Heart left ventricle (tissue), 13 donors: ENCODE results near the gene F11.

ENCODE experiments used
- CTCF ChIP-seq, 12 donors: fragments of 200-600 bp; sonication (generic) in 4 of 12; IDR thresholded peaks; one replicate each; pipeline versions ENCODE4 v1.5.0 to v1.8.0; 2018 to 2022; ENCODE audit warnings: antibody characterized with exemption in 12 of 12, mild to moderate bottlenecking in 5 of 12
- POLR2A ChIP-seq, 2 donors: fragments of 450-650 bp; IDR thresholded peaks; one replicate each; pipeline ENCODE4 v1.6.1; 2017; ENCODE audit warnings: antibody characterized with exemption in 2 of 2, mild to moderate bottlenecking in 2 of 2, moderate library complexity in 2 of 2
- donor health status: ischemic (EF 13 %, LVEDD 7.1; RV severe dilation, severe dysfunction).
- donor health status: DM: no; HTN: yes; CAD: no.
- donor health status: DM: no; HTN: no; CAD: no.
- donor health status: ischemic (EF 25% LVEDD 6.9; RV normal size, moderate dysfunction).
- donor health status: ischemic (EF 25% LVEDD 5.7; RV mildly dilated, moderate dysfunction).
- donor health status: ischemic (EF 35%, LVEDD 5.7; RV mildly dilated, moderate dysfunction).
- donor health status: nonischemic (EF 11% LVEDD 7.7; RV severe dilation, severe dysfunction).
- donor health status: DM: yes; HTN: yes; CAD: no.
- donor health status: PGD.
- donor health status: ischemic (EF 29% LVEDD 5.4; RV normal size, mild dysfunction).
- donor health status: nonischemic (EF 23%, LVEDD 6.1; RV moderate dilation, normal function).

DNA sequence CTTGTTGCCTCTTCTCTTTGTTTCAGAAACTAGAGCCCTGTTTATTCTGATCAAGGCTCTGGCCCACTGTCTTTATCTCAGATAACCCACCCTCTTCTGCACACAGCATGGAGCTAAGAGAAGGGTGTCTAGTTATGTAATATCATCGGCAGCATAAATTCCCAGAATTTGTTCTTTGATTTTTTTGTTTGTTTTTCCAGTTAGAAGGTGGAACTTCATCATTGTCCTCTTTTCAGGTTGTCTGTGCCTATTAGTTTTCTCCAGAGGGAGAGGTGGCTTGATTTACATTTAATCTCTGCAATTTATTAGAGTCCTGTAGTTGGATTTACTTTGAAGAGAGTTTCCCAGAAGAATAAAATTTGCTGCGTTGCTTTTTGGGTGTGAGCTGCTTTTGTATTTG, 15.2 kb upstream of the F11 start:
- no peak for TF ChIP-seq POLR2A (IDR thresholded peaks at IDR 0.05)
- TF ChIP-seq CTCF (IDR thresholded peaks at IDR 0.05) = no peak
